ENCODE measurements around the gene S100PBP.

DNA sequence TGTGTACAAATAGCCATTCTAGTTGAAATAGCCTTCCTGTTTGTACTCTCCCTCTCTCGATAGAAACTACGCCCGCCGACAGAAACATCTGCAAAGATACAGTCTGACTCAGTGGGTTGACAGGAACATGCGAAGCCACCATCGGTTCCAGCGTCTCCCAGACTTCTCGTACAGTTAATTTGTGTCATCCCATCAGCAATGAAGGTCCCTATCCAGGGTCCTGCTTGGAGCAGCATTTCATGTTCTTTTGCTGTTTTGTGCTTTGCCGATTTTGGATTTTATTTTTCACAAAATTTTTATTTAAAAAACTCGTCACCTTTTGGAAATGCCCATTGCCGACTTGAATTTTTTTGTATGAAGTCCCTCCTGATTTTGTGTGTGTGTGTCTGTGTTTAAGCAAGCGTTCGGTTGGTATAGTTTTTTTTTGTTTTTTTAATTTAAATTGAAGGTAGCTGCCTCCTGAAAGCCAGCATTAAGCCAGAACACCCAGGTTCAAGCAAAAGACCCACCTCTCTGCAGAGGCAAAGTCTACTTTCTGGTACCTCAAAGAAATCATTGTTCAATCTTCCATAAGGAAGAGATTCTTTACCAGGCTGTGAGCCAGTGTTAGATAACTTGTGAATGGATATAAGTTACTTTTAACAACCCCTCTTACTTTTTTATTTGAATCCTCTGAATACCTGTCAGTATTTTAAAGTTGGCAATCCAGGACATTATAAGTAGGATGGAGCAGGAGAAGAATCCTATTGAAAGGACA is 38.6 kb downstream of the S100PBP start:
- TF ChIP-seq, protein P1, sequence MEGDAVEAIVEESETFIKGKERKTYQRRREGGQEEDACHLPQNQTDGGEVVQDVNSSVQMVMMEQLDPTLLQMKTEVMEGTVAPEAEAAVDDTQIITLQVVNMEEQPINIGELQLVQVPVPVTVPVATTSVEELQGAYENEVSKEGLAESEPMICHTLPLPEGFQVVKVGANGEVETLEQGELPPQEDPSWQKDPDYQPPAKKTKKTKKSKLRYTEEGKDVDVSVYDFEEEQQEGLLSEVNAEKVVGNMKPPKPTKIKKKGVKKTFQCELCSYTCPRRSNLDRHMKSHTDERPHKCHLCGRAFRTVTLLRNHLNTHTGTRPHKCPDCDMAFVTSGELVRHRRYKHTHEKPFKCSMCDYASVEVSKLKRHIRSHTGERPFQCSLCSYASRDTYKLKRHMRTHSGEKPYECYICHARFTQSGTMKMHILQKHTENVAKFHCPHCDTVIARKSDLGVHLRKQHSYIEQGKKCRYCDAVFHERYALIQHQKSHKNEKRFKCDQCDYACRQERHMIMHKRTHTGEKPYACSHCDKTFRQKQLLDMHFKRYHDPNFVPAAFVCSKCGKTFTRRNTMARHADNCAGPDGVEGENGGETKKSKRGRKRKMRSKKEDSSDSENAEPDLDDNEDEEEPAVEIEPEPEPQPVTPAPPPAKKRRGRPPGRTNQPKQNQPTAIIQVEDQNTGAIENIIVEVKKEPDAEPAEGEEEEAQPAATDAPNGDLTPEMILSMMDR (IDR thresholded peaks at IDR 0.05), result no peak
- TF ChIP-seq, protein P2, sequence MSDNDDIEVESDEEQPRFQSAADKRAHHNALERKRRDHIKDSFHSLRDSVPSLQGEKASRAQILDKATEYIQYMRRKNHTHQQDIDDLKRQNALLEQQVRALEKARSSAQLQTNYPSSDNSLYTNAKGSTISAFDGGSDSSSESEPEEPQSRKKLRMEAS (IDR thresholded peaks at IDR 0.05), result no peak
- no peak for TF ChIP-seq POLR2A (IDR thresholded peaks at IDR 0.05; ENCODE audit: low read length)
- no peak for TF ChIP-seq JUN (IDR thresholded peaks at IDR 0.05)

All from A549 (cell line).